IMR-90 (cell line): ENCODE data around the gene SHROOM3. TPM values are rescaled to one million over a fixed set of nuclear protein-coding genes. Genes with fewer than 3 reads are reported as not detected.

ENCODE experiments used
- ATAC-seq: fragments of 200-7000 bp; cut with Tn5 transposase; 2 replicates; pipeline ENCODE4 v1.9.1; 2020; ENCODE audit warnings: low read depth, mild to moderate bottlenecking, moderate library complexity
- BruUV-seq: library from RNA; stranded (reverse); fragments of 400-500 nt; replicated peaks from 2 replicates; lab custom pipeline; 2021; lab: Mats Ljungman, UMichigan
- CTCF ChIA-PET: fragments of 300-600 bp; formaldehyde crosslinking; extraction: SDS; loops from one replicate; lab custom pipeline; 2021; ENCODE audit warnings: antibody characterized with exemption; lab: Yijun Ruan, JAX
- POLR2A ChIA-PET: fragments of 300-600 bp; sonication (Branson Sonifier 250); formaldehyde crosslinking; loops from one replicate; lab custom pipeline; 2022; ENCODE audit warnings: antibody characterized with exemption; ENCODE audit not compliant: unreplicated experiment; lab: Charles Lee
- DNase-seq: peaks from one replicate; pipeline ENCODE4 v3.0.0; 2013
- H2AFZ ChIP-seq: replicated peaks from 2 replicates; pipeline ENCODE3; 2013; ENCODE audit warnings: low read length, mild to moderate bottlenecking; ENCODE audit not compliant: poor library complexity
- H2AK5ac ChIP-seq: 2 replicates; pipeline ENCODE4 v1.6.1; 2013; ENCODE audit warnings: low read depth, low read length, inconsistent platforms
- H2AK9ac ChIP-seq: replicated peaks from 2 replicates; pipeline ENCODE3; 2013; ENCODE audit warnings: mild to moderate bottlenecking, low read depth, low read length, moderate library complexity; ENCODE audit not compliant: poor library complexity
- H2BK120ac ChIP-seq: 2 replicates; pipeline ENCODE4 v1.6.1; 2013; ENCODE audit warnings: low read depth, low read length, inconsistent platforms
- H2BK15ac ChIP-seq: 3 replicates; pipeline ENCODE4 v1.6.1; 2013; ENCODE audit warnings: low read depth, low read length, inconsistent platforms
- H2BK20ac ChIP-seq: 2 replicates; pipeline ENCODE4 v1.6.1; 2013; ENCODE audit warnings: low read depth, mild to moderate bottlenecking, inconsistent platforms, low read length, moderate library complexity
- H2BK5ac ChIP-seq: 2 replicates; pipeline ENCODE4 v1.6.1; 2013; ENCODE audit warnings: mild to moderate bottlenecking, low read depth, low read length, inconsistent platforms; ENCODE audit not compliant: poor library complexity, severe bottlenecking
- H3K14ac ChIP-seq: replicated peaks from 2 replicates; pipeline ENCODE4 v1.6.1; 2013; ENCODE audit warnings: low read depth, low read length, inconsistent platforms
- H3K18ac ChIP-seq: 2 replicates; pipeline ENCODE4 v1.6.1; 2013; ENCODE audit warnings: low read depth, low read length, control low read depth
- H3K23ac ChIP-seq: 2 replicates; pipeline ENCODE4 v1.6.1; 2013; ENCODE audit warnings: low read depth, low read length, inconsistent platforms
- H3K27ac ChIP-seq: 2 replicates; pipeline ENCODE4 v1.5.1; 2013; ENCODE audit warnings: mild to moderate bottlenecking, control low read depth, low read length; ENCODE audit not compliant: insufficient read depth
- H3K27me3 ChIP-seq: 2 replicates; pipeline ENCODE4 v1.6.1; 2013; ENCODE audit warnings: low read length; ENCODE audit not compliant: control insufficient read depth, insufficient read depth
- H3K36me3 ChIP-seq: 2 replicates; pipeline ENCODE4 v1.6.1; 2013; ENCODE audit warnings: low read length, mixed read lengths; ENCODE audit not compliant: control insufficient read depth, insufficient read depth
- H3K4ac ChIP-seq: 2 replicates; pipeline ENCODE4 v1.6.1; 2013; ENCODE audit warnings: low read depth, low read length, inconsistent platforms
- H3K4me1 ChIP-seq: 2 replicates; pipeline ENCODE4 v1.6.1; 2013; ENCODE audit warnings: low read length, mixed read lengths; ENCODE audit not compliant: control insufficient read depth, insufficient read depth
- H3K4me2 ChIP-seq: 2 replicates; pipeline ENCODE4 v1.6.1; 2013; ENCODE audit warnings: low read depth, mild to moderate bottlenecking, control low read depth, low read length, moderate library complexity
- H3K4me3 ChIP-seq: 2 replicates; pipeline ENCODE4 v1.5.1; 2013; ENCODE audit warnings: low read depth, mild to moderate bottlenecking, control low read depth, low read length, moderate library complexity; ENCODE audit not compliant: insufficient read depth
- H3K56ac ChIP-seq: 2 replicates; pipeline ENCODE4 v1.6.1; 2013; ENCODE audit warnings: low read length, inconsistent platforms; ENCODE audit not compliant: insufficient read depth; ENCODE audit errors: extremely low read depth
- H3K79me1 ChIP-seq, 2 experiments: 2 replicates each; pipeline ENCODE4 v1.6.1; 2013; ENCODE audit warnings: low read length in 2 of 2, inconsistent platforms in 1 of 2, low read depth in 1 of 2
- H3K9ac ChIP-seq: 2 replicates; pipeline ENCODE4 v1.6.1; 2013; ENCODE audit warnings: low read depth, low read length, control low read depth
- H3K9me1 ChIP-seq: 2 replicates; pipeline ENCODE4 v1.6.1; 2013; ENCODE audit warnings: low read length, inconsistent platforms; ENCODE audit not compliant: insufficient read depth
- H3K9me3 ChIP-seq: 2 replicates; pipeline ENCODE4 v1.6.1; 2013; ENCODE audit warnings: low read length; ENCODE audit not compliant: control insufficient read depth, insufficient read depth
- H4K20me1 ChIP-seq: 2 replicates; pipeline ENCODE4 v1.6.1; 2013; ENCODE audit warnings: low read length, inconsistent platforms; ENCODE audit not compliant: insufficient read depth
- H4K5ac ChIP-seq: 2 replicates; pipeline ENCODE4 v1.6.1; 2013; ENCODE audit warnings: mild to moderate bottlenecking, low read depth, low read length, control low read depth
- H4K8ac ChIP-seq, 2 experiments: 2 replicates each; pipeline ENCODE4 v1.6.1; 2013; ENCODE audit warnings: low read depth in 2 of 2, low read length in 2 of 2, control low read depth in 1 of 2, inconsistent platforms in 1 of 2
- H4K91ac ChIP-seq: 2 replicates; pipeline ENCODE4 v1.6.1; 2013; ENCODE audit warnings: low read depth, low read length, inconsistent platforms; ENCODE audit not compliant: insufficient read depth
- BHLHE40 ChIP-seq: fragments of 150-350 bp; IDR thresholded peaks from 2 replicates; pipeline ENCODE4 v1.6.1; 2016; ENCODE audit warnings: mild to moderate bottlenecking, low read depth, low read length
- CHD1 ChIP-seq: IDR thresholded peaks from 2 replicates; pipeline ENCODE4 v1.6.1; 2012; ENCODE audit warnings: low read depth, low read length, improper control_type of control experiment
- FOS ChIP-seq: fragments of 150-350 bp; IDR thresholded peaks from 2 replicates; pipeline ENCODE4 v1.6.1; 2016; ENCODE audit warnings: low read depth, low read length
- MAFK ChIP-seq: IDR thresholded peaks from 2 replicates; pipeline ENCODE4 v1.6.1; 2012; ENCODE audit warnings: low read depth, low read length, improper control_type of control experiment
- POLR2A ChIP-seq: IDR thresholded peaks from 2 replicates; pipeline ENCODE4 v1.6.1; 2012; ENCODE audit warnings: mild to moderate bottlenecking, low read depth, low read length
- RAD21 ChIP-seq: IDR thresholded peaks from 2 replicates; pipeline ENCODE4 v1.6.1; 2012; ENCODE audit warnings: low read length, improper control_type of control experiment
- RFX5 ChIP-seq: IDR thresholded peaks from 2 replicates; pipeline ENCODE4 v1.8.0; 2012; ENCODE audit warnings: low read depth, mild to moderate bottlenecking, low read length, moderate library complexity
- SMC3 ChIP-seq: fragments of 150-350 bp; IDR thresholded peaks from 2 replicates; pipeline ENCODE4 v1.6.1; 2016; ENCODE audit warnings: low read depth, mild to moderate bottlenecking, antibody characterized with exemption, low read length, moderate library complexity
- WGBS, 2 experiments: methylation state at CpG; one replicate each; pipeline versions ENCODE4 v1.1.5 to v1.1.7; 2013; ENCODE audit warnings: missing lambda C conversion rate in 2 of 2; ENCODE audit not compliant: insufficient read length in 1 of 2; ENCODE audit errors: extremely low coverage in 2 of 2; 5-methylcytosine and 5-hydroxymethylcytosine counted together
- dilution Hi-C: fragments of 300-500 bp; cut with HindIII; formaldehyde crosslinking; loops from one replicate; pipeline ENCODE4 v1.14.3; 2018; ENCODE audit warnings: low sequenced_read_pairs; ENCODE audit not compliant: unreplicated experiment
- in situ Hi-C: fragments of 300-500 bp; cut with MboI; formaldehyde crosslinking; loops from 3 replicates; pipeline ENCODE4 v1.14.3; 2019; ENCODE audit warnings: low sequenced_read_pairs, inconsistent platforms, mixed read lengths
- intact Hi-C: fragments of 100-400 bp; cut with micrococcal nuclease; formaldehyde crosslinking; loops from 2 replicates; pipeline ENCODE4 v1.10.0; 2022
- polyA plus RNA-seq, 3 experiments: library from polyadenylated mRNA; depleted of rRNA; stranded (reverse); fragments of >200 nt; gene quantifications; 2 replicates each; pipeline ENCODE4 v1.2.3, GENCODE V29; 2012; ENCODE audit warnings: low replicate concordance in 1 of 3
- total RNA-seq: library from RNA; depleted of rRNA; stranded (reverse); fragments of >200 nt; gene quantifications from 2 replicates; pipeline ENCODE4 v1.2.3, GENCODE V29; 2012
- TF ChIP-seq, protein P1 (sequence below): conservative IDR thresholded peaks from 2 replicates; pipeline ENCODE4 v1.5.1; 2012; ENCODE audit warnings: mild to moderate bottlenecking, low read depth, low read length, improper control_type of control experiment
- TF ChIP-seq, protein P2 (sequence below): fragments of 150-350 bp; IDR thresholded peaks from 2 replicates; pipeline ENCODE4 v1.6.1; 2017; ENCODE audit warnings: mild to moderate bottlenecking, antibody characterized with exemption, low read length, low read depth
- TF ChIP-seq, protein P3 (sequence below): fragments of 150-350 bp; IDR thresholded peaks from 2 replicates; pipeline ENCODE4 v1.6.1; 2016; ENCODE audit warnings: low read depth, mild to moderate bottlenecking, low read length, moderate library complexity, borderline replicate concordance

Gene SHROOM3
- total and polyA plus RNA-seq, 2 of the 4 experiments (the other 2 are of a cell fraction) = 10.8 to 19.5 TPM

DNA sequence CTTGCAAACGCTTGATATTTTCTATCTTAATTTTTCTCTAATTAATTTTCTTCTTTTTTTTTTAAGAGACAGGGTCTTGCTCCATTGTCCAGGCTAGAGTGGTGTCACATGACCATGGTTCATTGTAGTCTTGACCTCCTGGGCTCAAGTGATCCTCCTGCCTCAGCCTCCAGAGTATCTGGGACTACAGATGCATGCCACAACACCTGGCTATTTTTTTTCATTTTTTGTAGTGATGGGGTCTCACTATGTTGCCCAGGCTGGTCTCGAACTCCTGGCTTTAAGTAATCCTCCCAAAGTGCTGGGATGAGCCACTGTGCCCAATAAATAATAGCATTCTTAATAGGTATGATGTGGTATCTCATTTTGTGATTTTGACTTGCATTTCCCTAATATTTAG is 18.2 kb downstream of the SHROOM3 start:
- Histone ChIP-seq H3K27me3 (peaks cover 12% of the 10 kb centered on the region), H2AFZ (no peak overlapping the region), H2BK120ac (no peak overlapping the region), H2BK5ac (no peak overlapping the region), H3K23ac (no peak overlapping the region), H3K18ac (no peak overlapping the region), H4K5ac (no peak overlapping the region), H3K9me3 (no peaks in the 10 kb centered on the region), H4K8ac (no peak overlapping the region), H2BK20ac (no peak overlapping the region), H3K14ac (no peak overlapping the region), H3K4me1 (no peaks in the 10 kb centered on the region), H3K27ac (no peak overlapping the region), H3K9ac (no peak overlapping the region), H3K4me3 (no peak overlapping the region), H2BK15ac (no peak overlapping the region), H3K4me2 (no peak overlapping the region), H3K9me1 (no peaks in the 10 kb centered on the region), H3K4ac (no peak overlapping the region), H3K79me1 (no peaks in the 10 kb centered on the region), H2AK9ac (no peak overlapping the region), H4K91ac (no peak overlapping the region), H4K20me1 (no peaks in the 10 kb centered on the region), H3K36me3 (no peaks in the 10 kb centered on the region), H3K56ac (no peak overlapping the region), H2AK5ac (no peak overlapping the region)
- ATAC-seq (no peak), DNase-seq (no peak)
- WGBS, 2 experiments = no CpG with 5 or more reads among the region's 2 CpGs
- dilution Hi-C loops (no loop called here), in situ Hi-C loops (no loop called here), intact Hi-C loops (loop anchor here (5.0 kb wide), 1 partner anchor 34 kb away; no protein-coding TSS in a partner anchor)
- BruUV-seq = no TSS peak
- TF ChIP-seq CHD1 = no peak
- no peak for TF ChIP-seq RFX5
- TF ChIP-seq, protein P1, sequence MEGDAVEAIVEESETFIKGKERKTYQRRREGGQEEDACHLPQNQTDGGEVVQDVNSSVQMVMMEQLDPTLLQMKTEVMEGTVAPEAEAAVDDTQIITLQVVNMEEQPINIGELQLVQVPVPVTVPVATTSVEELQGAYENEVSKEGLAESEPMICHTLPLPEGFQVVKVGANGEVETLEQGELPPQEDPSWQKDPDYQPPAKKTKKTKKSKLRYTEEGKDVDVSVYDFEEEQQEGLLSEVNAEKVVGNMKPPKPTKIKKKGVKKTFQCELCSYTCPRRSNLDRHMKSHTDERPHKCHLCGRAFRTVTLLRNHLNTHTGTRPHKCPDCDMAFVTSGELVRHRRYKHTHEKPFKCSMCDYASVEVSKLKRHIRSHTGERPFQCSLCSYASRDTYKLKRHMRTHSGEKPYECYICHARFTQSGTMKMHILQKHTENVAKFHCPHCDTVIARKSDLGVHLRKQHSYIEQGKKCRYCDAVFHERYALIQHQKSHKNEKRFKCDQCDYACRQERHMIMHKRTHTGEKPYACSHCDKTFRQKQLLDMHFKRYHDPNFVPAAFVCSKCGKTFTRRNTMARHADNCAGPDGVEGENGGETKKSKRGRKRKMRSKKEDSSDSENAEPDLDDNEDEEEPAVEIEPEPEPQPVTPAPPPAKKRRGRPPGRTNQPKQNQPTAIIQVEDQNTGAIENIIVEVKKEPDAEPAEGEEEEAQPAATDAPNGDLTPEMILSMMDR = no peak
- TF ChIP-seq FOS = no peak
- TF ChIP-seq POLR2A = no peak
- TF ChIP-seq, protein P2, sequence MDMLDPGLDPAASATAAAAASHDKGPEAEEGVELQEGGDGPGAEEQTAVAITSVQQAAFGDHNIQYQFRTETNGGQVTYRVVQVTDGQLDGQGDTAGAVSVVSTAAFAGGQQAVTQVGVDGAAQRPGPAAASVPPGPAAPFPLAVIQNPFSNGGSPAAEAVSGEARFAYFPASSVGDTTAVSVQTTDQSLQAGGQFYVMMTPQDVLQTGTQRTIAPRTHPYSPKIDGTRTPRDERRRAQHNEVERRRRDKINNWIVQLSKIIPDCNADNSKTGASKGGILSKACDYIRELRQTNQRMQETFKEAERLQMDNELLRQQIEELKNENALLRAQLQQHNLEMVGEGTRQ = no peak
- no peak for TF ChIP-seq MAFK
- TF ChIP-seq, protein P3, sequence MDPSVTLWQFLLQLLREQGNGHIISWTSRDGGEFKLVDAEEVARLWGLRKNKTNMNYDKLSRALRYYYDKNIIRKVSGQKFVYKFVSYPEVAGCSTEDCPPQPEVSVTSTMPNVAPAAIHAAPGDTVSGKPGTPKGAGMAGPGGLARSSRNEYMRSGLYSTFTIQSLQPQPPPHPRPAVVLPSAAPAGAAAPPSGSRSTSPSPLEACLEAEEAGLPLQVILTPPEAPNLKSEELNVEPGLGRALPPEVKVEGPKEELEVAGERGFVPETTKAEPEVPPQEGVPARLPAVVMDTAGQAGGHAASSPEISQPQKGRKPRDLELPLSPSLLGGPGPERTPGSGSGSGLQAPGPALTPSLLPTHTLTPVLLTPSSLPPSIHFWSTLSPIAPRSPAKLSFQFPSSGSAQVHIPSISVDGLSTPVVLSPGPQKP = no peak
- no peak for TF ChIP-seq BHLHE40
- TF ChIP-seq SMC3 = no peak
- no peak for TF ChIP-seq RAD21
- ChIA-PET POLR2A (no interaction called here), CTCF (no interaction called here)
